SH-SY5Y (cell line): ENCODE data around the gene ADPRS.

Experiments used
- GATA2 ChIP-seq: IDR thresholded peaks from 2 replicates; pipeline ENCODE4 v1.6.1; 2011; ENCODE audit warnings: mild to moderate bottlenecking, low read depth, low read length
- GATA3 ChIP-seq: IDR thresholded peaks from 2 replicates; pipeline ENCODE4 v1.6.1; 2011; ENCODE audit warnings: low read depth, mild to moderate bottlenecking, low read length, moderate library complexity

DNA sequence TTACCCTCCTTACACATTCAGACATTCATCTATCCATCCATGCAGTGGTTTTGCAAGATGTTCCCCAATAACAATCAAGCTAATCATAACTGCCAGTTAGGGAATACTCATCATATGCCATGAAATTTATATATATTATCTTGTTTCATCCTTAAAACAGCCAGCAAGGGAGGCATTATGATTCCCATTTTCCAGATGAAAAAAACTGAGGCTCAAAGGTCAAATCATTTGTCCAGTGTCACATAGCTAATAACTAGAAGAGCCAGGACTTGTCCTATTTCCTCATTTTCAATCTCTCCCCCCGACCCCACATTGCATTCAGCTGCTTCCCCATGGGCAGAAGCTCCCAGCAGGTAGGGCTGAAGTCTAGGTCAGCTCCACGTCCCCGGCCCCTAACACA lies 43.3 kb downstream of the ADPRS start:
- no peak for TF ChIP-seq GATA2
- no peak for TF ChIP-seq GATA3
